WTC11 (cell line): ENCODE results near the gene DNAH1.

Experiments used
- ATF1 ChIP-seq: sonication (generic); formaldehyde crosslinking; IDR thresholded peaks from 2 replicates; pipeline ENCODE4 v1.8.1; 2023; ENCODE audit warnings: mild to moderate bottlenecking, moderate library complexity, missing genetic modification reagents
- NFE2L1 ChIP-seq: sonication (generic); formaldehyde crosslinking; IDR thresholded peaks from 2 replicates; pipeline ENCODE4 v1.8.1; 2023; ENCODE audit warnings: missing genetic modification reagents
- ZNF138 ChIP-seq: sonication (generic); formaldehyde crosslinking; conservative IDR thresholded peaks from 2 replicates; pipeline ENCODE4 v1.8.1; 2022; ENCODE audit warnings: mild to moderate bottlenecking, moderate library complexity, missing genetic modification reagents
- TF ChIP-seq, protein P1 (sequence below): fragments of 200-600 bp; IDR thresholded peaks from 2 replicates; pipeline ENCODE4 v1.8.0; 2022; ENCODE audit warnings: antibody characterized with exemption
- TF ChIP-seq, protein P2 (sequence below): sonication (generic); formaldehyde crosslinking; conservative IDR thresholded peaks from 2 replicates; pipeline ENCODE4 v1.8.1; 2022; ENCODE audit warnings: mild to moderate bottlenecking, missing genetic modification reagents
- TF ChIP-seq, protein P3 (sequence below): sonication (generic); formaldehyde crosslinking; IDR thresholded peaks from 2 replicates; pipeline ENCODE4 v1.8.0; 2023; ENCODE audit warnings: missing genetic modification reagents
- TF ChIP-seq, protein P4 (sequence below): sonication (generic); formaldehyde crosslinking; IDR thresholded peaks from 2 replicates; pipeline ENCODE4 v1.8.0; 2022; ENCODE audit warnings: mild to moderate bottlenecking, missing genetic modification reagents

DNA sequence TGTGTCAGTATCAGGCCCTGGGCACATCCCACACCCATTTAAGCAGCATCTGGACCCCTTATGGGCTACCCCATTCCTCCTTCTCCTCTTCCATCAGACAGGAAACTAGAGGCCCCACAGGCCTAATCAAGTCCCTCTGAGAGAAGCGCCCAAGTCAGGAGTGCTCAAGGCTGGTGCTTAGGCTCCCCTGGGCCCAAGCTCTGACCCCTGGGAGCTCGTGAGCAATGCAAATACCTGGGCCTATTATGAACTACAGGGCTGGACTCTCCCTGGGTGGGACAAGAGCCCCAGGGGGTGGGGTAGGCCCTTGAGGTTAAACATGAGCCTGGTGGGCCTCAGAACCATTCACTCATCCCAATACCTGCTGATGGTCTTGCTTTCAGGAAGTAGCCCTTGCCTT is 71.4 kb downstream of the DNAH1 start:
- TF ChIP-seq, protein P1, sequence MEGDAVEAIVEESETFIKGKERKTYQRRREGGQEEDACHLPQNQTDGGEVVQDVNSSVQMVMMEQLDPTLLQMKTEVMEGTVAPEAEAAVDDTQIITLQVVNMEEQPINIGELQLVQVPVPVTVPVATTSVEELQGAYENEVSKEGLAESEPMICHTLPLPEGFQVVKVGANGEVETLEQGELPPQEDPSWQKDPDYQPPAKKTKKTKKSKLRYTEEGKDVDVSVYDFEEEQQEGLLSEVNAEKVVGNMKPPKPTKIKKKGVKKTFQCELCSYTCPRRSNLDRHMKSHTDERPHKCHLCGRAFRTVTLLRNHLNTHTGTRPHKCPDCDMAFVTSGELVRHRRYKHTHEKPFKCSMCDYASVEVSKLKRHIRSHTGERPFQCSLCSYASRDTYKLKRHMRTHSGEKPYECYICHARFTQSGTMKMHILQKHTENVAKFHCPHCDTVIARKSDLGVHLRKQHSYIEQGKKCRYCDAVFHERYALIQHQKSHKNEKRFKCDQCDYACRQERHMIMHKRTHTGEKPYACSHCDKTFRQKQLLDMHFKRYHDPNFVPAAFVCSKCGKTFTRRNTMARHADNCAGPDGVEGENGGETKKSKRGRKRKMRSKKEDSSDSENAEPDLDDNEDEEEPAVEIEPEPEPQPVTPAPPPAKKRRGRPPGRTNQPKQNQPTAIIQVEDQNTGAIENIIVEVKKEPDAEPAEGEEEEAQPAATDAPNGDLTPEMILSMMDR: no peak
- TF ChIP-seq, protein P2, sequence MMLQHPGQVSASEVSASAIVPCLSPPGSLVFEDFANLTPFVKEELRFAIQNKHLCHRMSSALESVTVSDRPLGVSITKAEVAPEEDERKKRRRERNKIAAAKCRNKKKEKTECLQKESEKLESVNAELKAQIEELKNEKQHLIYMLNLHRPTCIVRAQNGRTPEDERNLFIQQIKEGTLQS: no peak
- no peak for TF ChIP-seq NFE2L1
- TF ChIP-seq, protein P3, sequence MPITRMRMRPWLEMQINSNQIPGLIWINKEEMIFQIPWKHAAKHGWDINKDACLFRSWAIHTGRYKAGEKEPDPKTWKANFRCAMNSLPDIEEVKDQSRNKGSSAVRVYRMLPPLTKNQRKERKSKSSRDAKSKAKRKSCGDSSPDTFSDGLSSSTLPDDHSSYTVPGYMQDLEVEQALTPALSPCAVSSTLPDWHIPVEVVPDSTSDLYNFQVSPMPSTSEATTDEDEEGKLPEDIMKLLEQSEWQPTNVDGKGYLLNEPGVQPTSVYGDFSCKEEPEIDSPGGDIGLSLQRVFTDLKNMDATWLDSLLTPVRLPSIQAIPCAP (CRISPR knock-in tag): no peak
- TF ChIP-seq, protein P4, sequence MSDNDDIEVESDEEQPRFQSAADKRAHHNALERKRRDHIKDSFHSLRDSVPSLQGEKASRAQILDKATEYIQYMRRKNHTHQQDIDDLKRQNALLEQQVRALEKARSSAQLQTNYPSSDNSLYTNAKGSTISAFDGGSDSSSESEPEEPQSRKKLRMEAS (CRISPR knock-in tag): no peak
- no peak for TF ChIP-seq ZNF138 (CRISPR knock-in tag)
- TF ChIP-seq ATF1 (CRISPR knock-in tag): no peak
